ENCODE data around the gene NF1.

The NF1 gene

DNA sequence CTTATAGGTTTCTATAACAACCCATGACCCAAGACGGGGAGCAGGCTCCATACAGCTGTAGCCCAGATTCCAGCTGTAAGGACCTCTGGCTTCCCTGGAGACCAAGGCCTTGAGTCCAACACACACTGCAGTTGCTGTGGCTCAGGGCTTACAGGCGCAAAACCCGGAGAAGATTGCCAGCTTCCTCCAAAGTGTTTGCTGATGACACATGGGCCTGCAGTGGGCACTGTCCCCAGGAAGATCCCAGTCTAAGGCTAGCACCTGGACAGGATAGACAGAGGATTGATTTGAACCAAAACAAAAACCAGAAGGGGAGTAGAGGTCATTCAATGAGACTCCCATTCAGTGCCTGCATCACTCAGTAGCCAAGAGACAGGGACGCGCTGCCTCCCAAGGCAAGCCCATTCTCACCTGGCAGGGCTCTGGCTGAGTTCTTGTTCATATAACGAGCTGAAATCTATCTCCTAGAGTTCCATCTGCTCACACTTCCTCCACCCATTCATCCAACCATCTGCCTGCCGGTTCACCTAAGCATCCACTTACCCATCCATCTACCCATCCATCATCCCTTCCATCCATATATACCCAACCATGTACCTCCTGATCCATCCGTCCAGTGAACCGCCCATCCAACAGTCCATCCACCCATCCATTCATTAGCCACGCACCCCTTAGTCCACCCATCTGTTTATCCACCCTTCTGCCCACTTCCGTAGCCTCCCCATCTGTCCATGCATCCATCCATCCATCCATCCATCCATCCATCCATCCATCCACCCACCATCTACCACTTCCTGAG, 306.9 kb downstream of the NF1 start:
- no peak for DNase-seq (ENCODE audit: low read depth in 3 of 3)

DNA sequence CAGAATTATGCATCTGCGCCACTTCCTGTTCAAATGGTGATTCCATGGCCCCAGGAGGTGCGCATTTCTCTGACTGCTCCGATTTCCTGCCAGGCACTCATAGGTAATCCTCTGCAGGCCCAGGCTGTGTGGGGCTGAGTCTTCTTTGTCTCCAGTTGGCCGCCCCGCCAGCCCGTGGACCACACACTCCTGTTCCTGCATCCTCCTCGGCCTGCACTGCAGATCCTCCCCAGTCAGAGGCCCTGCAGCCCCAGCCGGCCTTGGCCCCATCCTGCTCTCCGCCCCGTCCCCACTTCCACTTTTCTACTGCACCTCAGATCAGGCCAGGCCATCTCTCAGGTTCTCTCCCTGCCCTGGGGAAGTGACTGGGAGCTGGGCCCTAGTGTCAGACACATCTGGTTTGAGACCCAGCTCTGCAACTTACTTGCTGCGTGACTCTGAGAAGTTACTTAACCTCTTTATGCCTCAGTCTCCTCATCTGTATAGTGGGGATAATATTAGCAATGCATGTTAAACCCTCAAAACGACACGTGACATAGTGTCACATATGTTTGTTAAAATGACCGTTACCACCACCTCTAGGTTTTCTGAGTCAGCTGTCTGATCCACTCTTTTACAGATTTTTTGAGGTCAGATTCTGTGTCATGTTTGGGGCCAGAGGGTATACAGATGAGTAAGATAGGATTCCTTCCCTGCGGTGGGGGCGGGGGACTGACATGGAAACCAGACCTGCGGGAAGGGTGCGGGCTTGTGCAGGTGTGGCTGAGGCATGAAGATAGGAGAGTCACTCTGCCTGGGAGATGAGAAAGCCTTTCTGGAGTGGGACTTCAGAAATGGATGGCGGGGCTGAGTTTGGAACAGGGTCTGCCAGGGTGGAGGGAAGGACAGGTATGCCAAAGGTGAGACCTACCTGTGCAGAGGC, 309.5 kb downstream of the NF1 start:
- no peak for DNase-seq (ENCODE audit: low read depth in 3 of 3)

DNA sequence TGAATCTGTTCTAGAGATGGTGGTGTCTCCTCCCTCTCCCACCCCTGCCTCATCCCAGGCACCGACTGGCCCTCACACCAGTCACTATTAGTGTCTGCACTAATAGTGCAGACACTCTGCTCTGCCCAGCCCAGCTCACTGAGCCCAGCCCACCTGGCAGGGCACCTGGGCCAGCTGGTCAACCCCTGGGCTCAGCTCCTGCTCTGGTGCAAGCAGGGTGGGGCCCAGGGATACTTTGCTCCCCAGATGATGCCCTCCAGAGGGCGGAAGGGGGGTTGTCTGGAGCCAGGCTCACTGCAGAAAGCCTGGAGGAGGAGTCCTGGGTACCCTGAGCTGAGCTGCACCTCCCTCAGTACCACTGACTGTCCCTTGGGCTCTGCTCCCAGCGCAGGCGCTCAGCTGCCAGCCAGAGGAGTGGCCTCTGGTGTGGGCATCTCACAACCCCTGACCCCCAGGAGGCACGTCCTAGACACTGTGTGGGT, 311.2 kb downstream of the NF1 start:
- DNase-seq (ENCODE audit: low read depth in 3 of 3): no peak

DNA sequence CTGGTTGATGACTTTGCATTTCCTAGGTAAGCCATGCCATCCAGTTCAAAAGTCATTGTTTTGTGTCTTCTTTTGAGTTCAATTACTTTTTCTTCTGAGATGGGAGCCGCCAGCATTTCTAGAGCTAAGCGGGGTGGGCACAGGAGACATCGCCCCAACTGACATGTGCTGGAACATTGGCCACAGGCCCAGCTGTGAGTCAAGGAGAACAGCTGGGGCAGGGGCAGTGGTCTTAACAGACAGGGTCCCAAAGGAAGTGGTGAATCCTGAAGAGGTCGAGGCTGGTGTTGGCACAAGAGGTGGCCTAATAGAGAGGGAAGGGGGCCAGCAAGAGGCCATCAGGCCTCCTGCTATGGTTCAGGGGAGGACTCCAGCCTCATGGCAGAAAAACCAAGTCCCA, 313.8 kb downstream of the NF1 start:
- no peak for DNase-seq (ENCODE audit: low read depth in 3 of 3)

DNA sequence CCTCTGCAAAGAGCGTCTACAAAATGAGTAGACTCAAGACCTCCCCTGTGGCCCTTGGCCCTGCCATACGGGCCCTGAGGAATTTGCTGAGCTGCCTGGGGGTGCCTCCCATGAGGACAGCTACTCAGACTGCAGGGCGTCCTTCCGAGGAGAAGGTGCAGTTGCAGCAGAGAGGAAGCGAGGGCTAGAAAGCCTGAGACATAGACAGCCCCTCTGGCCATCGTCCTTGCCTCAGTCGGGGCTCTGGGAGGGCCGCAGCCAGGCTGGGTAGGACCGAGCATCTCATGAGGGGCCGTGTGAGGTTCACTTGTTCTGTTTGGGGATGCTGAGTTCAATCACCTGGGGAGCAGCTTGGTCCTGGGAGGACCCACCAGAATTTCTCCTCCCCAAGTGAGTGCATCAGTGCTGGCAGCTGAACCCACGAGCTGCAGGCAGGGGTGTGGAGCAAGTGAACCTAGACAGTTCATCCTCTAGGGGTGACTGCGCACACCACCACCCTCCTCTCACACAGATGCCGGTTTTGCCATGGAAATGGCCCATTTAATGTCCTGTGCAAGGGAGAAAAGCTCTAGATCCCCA, 317.0 kb downstream of the NF1 start:
- DNase-seq (ENCODE audit: low read depth in 3 of 3): no peak

DNA sequence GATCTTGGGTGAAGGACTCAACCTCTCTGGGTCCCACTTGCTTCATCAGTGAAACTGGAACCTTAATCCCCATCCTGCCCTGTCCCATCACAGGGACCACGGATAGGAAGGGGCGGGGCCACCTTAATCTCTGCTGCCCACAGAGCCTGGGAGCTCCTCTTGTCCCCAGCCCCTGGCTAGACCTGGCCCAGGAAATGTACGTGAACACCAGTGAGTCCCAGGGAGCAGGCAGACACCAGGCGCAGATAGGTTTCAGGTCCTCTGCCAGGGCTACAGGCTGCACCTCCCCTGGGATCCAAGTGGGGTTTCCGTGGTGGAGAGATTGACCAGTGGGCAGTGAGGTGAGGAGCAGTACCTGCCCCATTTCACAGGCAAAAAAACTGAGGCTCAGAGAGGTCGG, 317.7 kb downstream of the NF1 start:
- DNase-seq (ENCODE audit: low read depth in 3 of 3): no peak

DNA sequence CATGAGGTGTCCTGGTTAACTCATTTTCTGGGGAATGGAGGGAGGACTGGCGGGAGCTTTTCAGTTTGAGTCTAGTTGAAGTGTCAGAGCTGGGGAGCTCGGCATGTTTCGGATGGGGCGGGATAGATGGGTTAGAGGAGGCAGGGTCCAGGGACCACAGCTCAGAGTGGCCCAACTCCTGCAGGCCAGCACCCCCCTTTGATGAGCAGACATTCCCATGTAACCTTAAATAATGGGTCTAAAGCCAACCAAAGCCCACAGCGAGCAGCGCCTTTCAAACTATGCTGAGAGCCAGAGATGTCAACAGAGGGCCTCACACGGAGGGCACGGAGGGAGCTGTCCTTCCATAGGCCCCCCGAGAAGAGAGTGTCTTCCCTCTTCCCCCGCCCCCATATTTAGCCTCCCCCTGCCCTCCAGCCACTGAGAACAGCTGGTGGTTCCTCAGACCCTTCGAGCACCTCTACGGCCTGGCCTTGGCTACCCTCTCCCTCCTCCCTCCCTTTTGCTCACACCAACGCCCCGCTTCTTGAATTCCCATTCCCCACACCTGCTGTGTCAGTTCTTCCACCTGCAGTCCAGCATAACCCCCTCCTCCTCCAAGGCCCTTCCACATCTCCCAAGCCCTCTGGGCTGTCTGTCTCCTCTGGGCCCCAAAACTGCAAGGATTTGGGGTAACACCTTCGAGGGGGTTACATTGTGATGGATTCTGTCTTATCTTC, 318.5 kb downstream of the NF1 start:
- no peak for DNase-seq (ENCODE audit: low read depth in 3 of 3)

GRCh38 chr17:31413874-31414549, 319.2 kb downstream of the NF1 start:
- no peak for DNase-seq (ENCODE audit: low read depth in 3 of 3)

GRCh38 chr17:31414550-31414918, 319.8 kb downstream of the NF1 start:
- no peak for DNase-seq (ENCODE audit: low read depth in 3 of 3)

DNA sequence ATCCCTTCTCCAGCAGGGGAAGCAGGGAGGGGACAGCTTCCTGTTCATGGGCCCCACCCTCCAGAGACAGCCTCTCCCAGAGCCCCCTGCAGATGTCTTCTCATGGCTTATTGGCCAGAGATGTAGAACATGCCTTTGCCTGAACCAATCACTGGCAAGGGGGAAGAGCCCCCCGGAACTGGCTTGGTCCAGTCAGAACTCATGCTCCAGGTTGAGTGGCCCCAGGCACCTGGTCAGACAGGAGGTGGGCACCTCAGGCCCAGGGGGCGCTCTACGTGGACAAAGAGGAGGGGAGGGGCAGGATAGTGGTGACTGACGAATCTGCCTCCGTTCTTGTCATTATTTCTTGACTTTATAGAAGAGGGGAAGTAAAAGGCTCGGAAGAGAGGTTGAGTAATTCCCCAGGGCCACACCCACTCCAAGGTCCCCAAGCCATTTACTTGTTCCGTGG, 320.3 kb downstream of the NF1 start:
- no peak for DNase-seq (ENCODE audit: low read depth in 3 of 3)

DNA sequence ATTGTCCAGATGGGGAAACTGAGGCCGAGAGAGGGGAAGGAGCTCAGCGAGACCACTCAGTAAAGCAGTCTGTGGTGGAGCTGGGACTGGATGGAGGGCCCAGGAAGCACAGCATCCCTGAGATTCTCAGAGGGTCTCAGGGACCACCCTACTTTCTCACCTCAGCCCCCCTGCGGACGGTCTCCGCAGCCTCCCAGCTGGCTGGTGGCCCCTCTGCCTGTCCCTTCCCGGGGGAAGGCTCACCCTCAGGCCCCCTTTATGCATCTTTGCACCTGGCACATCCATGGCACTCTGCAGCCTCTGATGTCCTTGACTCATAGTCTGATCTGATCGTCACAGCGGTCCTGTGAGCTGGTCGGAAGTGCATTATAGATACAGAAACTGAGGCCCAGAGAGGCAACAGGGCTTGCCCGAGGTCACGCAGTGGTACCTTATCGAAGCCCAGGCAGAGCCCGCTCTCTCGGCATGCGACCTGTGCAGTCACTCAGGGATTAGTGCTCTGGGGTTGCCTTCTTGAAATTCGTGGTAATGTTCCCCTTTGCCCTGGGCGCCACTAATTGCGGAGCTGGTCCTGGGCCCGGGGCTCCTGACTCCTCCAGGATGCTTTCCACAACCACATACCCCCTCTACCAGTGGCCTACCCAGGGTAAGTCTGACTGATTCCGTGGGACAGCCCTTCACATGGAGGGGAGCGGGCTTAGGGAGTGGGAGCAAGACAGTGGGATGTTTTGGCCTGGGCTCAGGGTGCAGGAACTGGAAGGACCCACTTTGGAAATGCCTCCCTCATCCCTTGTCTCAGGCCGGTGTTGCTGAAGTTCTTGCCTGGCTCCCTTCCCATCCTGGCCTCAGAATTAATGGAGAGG, 321.1 kb downstream of the NF1 start:
- no peak for DNase-seq (ENCODE audit: low read depth in 3 of 3)

GRCh38 chr17:31416503-31416923, 321.7 kb downstream of the NF1 start:
- DNase-seq (ENCODE audit: low read depth in 3 of 3): no peak

GRCh38 chr17:31417051-31417792, 322.4 kb downstream of the NF1 start:
- DNase-seq (ENCODE audit: low read depth in 3 of 3): no peak

GRCh38 chr17:31418773-31419350, 324.1 kb downstream of the NF1 start:
- no peak for DNase-seq (ENCODE audit: low read depth in 3 of 3)

DNA sequence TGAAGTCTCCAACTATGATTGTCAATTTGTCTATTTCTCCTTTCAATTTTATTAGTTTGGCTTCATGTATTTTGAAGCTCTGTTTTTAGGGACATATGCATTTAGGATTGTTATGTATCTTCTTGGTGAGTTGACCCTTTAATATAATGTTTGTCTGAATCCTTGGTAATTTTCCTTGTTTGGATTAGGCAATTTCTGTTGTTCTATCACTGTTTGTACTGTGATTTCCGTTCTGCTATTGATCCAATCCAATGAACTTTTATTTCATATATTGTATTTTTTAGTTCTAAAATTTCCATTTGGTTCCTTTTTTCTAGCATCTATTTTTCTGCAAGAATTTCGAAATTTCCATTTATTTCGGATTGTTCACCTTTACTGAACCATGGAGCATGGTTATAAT, 327.7 kb downstream of the NF1 start:
- no peak for DNase-seq (ENCODE audit: low read depth in 3 of 3)

- no peak for DNase-seq (ENCODE audit: low read depth in 3 of 3)
These were observed 330.1 kb downstream of the NF1 start for GRCh38 chr17:31424944-31425281.

GRCh38 chr17:31425282-31426040, 330.7 kb downstream of the NF1 start:
- DNase-seq (ENCODE audit: low read depth in 3 of 3): no peak
